ENCODE data around the gene IER2. TPM values are rescaled to one million over a fixed set of nuclear protein-coding genes. Genes with fewer than 3 reads are reported as not detected.
A peak's percentile ranks its signal among the peaks of the same experiment; 100 is the strongest.

Gene IER2
- total and polyA plus RNA-seq, 2 of the 8 experiments (the other 6 are each of a cell fraction or from before 2014, with no cell fraction given) = 84.5 to 138 TPM

- TF ChIP-seq PHF8 (conservative IDR thresholded peaks at IDR 0.05; ENCODE audit: low read depth, low read length) = peak; percentile 52; the same call in 1 of the 2 replicates
- TF ChIP-seq E2F6 (IDR thresholded peaks at IDR 0.05) = no peak
- peak; percentile 78 for TF ChIP-seq TAF1 (IDR thresholded peaks at IDR 0.05; ENCODE audit: low read depth, low read length)
- TF ChIP-seq CREB1 (IDR thresholded peaks at IDR 0.05) = peak; percentile 49
- no peak for TF ChIP-seq MAFK (IDR thresholded peaks at IDR 0.05; ENCODE audit: low read depth, low read length)
- no peak for TF ChIP-seq KDM1A (IDR thresholded peaks at IDR 0.05; ENCODE audit: borderline replicate concordance, low read length)
- no peak; the same call in 1 of the 2 replicates for TF ChIP-seq TEAD4 (IDR thresholded peaks at IDR 0.05; ENCODE audit: low read depth, low read length)
- TF ChIP-seq BRCA1 (IDR thresholded peaks at IDR 0.05; ENCODE audit: low read depth, low read length) = no peak
- no peak for TF ChIP-seq EZH2 (IDR thresholded peaks at IDR 0.05; ENCODE audit: low read depth, low read length, severe bottlenecking)
- no peak for TF ChIP-seq HDAC6 (IDR thresholded peaks at IDR 0.05; ENCODE audit: low read depth, low read length)
- no peak for TF ChIP-seq RXRA (IDR thresholded peaks at IDR 0.05; ENCODE audit: insufficient read depth, low read depth, low read length)
- TF ChIP-seq RAD21 (IDR thresholded peaks at IDR 0.05 in 1 of 2, conservative IDR thresholded peaks at IDR 0.05 in 1 of 2; ENCODE audit: low read depth in 2 of 2, low read length in 2 of 2) = peak; percentile 12 to 18; a peak in 2 of 4 replicates
Measured at GRCh38 chr19:13150187-13150930, at the start of gene IER2, which contains the start of gene STX10 (continued).

Measured in H1 (cell line).